AG04449 (cell line): ENCODE measurements around the gene STARD7.

Source experiments
- CTCF ChIA-PET: fragments of 350-600 bp; formaldehyde crosslinking; extraction: SDS; loops from one replicate; lab custom pipeline; 2021; ENCODE audit warnings: antibody characterized with exemption; lab: Yijun Ruan, JAX
- POLR2A ChIA-PET: fragments of 400-600, 350-600 bp; formaldehyde crosslinking; extraction: SDS; loops from one replicate; lab custom pipeline; 2020; ENCODE audit warnings: antibody characterized with exemption, inconsistent platforms; lab: Yijun Ruan, JAX
- DNase-seq: peaks from one replicate; pipeline ENCODE4 v3.0.0-alpha.2; 2010; ENCODE audit warnings: low read depth, low spot score
- H3K4me3 ChIP-seq: 2 replicates; pipeline ENCODE4 v1.5.1; 2011; ENCODE audit warnings: low read depth, mild to moderate bottlenecking, control low read depth, low read length
- TF ChIP-seq, protein P1 (sequence below): IDR thresholded peaks from one replicate; pipeline ENCODE4 v1.5.1; 2011; ENCODE audit warnings: mild to moderate bottlenecking, moderate library complexity, low read length, control low read depth, inconsistent platforms; ENCODE audit not compliant: insufficient read depth; ENCODE audit errors: missing control alignments

The STARD7 gene

DNA sequence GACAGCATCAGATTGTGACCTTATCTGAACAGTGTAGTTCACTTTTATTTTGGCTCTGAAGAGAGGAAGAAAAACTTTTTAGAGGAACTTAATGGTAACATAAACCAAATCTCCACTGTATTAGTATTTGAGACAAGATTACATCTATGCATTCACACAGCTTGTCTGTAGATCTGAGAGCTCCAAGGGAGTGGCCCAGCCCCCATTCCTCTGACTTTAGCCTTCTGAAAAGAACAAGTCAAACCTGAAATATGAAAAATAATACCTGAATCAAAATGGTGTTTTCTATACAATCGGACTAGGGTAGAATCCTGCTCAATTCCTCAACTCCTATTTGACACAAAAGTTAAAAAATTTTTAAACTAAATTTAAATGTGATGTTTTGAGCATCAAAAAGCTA is 23.1 kb downstream of the STARD7 start:
- TF ChIP-seq, protein P1, sequence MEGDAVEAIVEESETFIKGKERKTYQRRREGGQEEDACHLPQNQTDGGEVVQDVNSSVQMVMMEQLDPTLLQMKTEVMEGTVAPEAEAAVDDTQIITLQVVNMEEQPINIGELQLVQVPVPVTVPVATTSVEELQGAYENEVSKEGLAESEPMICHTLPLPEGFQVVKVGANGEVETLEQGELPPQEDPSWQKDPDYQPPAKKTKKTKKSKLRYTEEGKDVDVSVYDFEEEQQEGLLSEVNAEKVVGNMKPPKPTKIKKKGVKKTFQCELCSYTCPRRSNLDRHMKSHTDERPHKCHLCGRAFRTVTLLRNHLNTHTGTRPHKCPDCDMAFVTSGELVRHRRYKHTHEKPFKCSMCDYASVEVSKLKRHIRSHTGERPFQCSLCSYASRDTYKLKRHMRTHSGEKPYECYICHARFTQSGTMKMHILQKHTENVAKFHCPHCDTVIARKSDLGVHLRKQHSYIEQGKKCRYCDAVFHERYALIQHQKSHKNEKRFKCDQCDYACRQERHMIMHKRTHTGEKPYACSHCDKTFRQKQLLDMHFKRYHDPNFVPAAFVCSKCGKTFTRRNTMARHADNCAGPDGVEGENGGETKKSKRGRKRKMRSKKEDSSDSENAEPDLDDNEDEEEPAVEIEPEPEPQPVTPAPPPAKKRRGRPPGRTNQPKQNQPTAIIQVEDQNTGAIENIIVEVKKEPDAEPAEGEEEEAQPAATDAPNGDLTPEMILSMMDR, result no peak
- POLR2A ChIA-PET, result no interaction called here

DNA sequence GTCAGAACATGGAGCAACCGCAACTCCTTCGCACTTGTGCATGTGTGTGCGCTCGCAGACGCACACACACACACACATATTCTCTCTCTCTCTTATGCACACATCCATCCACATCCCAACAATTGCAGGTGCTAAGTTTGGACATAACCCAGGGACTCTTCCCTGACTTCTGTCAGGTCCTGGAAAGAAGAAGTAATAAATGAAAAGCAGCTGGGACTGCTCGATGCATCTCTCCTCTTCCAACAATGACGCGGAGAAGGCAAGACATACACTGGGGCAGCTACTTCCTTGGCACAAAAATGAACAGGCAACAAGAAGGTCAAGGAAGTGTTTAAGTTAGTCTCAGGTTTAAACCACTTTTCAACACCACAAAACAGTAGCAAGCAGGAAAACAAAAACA is 23.6 kb downstream of the STARD7 start:
- POLR2A ChIA-PET, result no interaction called here
- no peak for DNase-seq
- no peak overlapping the region for H3K4me3 ChIP-seq
- CTCF ChIA-PET, result interaction anchor here (0.6 to 6.6 kb wide), 3 partner anchors 11 to 193 kb away, joined by 3 to 67 read pairs (median 3); partner anchors contain the start of gene ASTL
- TF ChIP-seq, protein P1, result no peak

More for the DNA sequence above, 23.1 kb downstream of the STARD7 start:
- DNase-seq, result no peak
- no peak overlapping the region for H3K4me3 ChIP-seq
- CTCF ChIA-PET, result interaction anchor here (1.4 to 6.6 kb wide), 2 partner anchors 11 to 47 kb away, joined by 3 to 67 read pairs; partner anchors contain the start of gene ASTL

DNA sequence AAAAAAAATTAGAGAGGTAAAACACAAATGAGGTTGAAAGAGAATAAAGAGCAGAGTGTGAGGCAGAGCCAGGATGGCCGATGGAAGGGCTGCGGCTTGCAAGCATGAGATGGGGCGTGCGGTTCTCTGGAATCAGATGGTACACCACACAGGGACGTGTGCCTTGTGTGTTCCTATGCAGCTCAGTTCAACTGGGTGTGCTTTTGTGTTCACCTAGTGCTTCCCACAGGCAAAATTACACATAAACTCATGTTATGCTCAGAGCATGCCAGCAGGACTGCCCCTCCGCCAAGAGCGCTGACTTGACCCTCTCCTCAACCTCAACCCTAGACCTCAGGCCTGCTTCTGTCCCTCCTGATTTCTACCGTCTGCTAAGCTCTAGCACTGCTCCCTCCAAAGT is 24.4 kb downstream of the STARD7 start:
- CTCF ChIA-PET, result interaction anchor here (6.6 kb wide), 1 partner anchor 10 kb away, joined by 67 read pairs; no protein-coding TSS in a partner anchor
- POLR2A ChIA-PET, result no interaction called here
- TF ChIP-seq, protein P1, result no peak
- no peak overlapping the region for H3K4me3 ChIP-seq
- no peak for DNase-seq

DNA sequence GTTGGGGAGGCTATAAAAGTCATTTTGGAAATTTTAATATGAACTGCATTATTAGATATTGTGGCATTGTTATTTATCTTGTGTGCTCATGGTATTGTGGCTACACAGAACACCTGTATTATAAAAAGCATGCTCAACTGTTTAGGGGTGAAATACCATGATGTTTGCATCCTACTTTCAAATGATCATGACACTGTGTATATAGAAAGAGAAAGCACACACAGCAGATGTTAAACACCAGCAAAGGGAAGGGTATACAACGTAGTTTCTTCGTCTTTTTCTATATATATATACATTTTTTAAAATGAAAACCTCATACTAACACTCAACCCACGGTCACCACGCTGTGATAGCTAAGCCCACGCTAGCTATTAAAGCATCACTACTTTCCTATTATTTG is 27.1 kb downstream of the STARD7 start:
- ChIA-PET CTCF (no interaction called here), POLR2A (interaction anchor here (1.1 kb wide), 1 partner anchor 27 kb away, joined by 3 read pairs; the partner anchor contains the start of gene STARD7)
- TF ChIP-seq, protein P1, result no peak
- no peak overlapping the region for H3K4me3 ChIP-seq
- DNase-seq, result no peak

DNA sequence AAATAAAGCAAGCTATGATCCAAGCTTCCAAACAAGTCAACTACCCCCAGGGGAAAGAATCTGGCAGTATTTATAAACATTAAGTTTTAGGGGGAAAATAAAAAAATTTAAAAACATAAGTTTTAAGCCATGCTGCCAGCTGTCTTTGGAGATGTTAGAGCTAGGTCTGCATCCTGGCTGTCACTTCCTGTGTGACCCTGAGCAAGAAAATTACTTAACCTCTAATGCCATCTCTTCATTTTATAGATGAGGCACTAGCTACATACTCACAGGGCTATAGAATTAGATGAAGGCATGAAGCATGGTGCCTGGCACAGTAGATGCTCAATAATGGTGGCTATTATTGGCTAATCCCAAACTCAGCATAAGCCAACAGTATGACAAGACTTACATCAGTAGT is 28.1 kb downstream of the STARD7 start:
- POLR2A ChIA-PET, result no interaction called here
- CTCF ChIA-PET, result interaction anchor here (0.9 to 1.2 kb wide), 4 partner anchors 16 to 188 kb away, joined by 3 to 4 read pairs (median 4); no protein-coding TSS in a partner anchor
- no peak overlapping the region for H3K4me3 ChIP-seq
- no peak for DNase-seq
- TF ChIP-seq, protein P1, result no peak

DNA sequence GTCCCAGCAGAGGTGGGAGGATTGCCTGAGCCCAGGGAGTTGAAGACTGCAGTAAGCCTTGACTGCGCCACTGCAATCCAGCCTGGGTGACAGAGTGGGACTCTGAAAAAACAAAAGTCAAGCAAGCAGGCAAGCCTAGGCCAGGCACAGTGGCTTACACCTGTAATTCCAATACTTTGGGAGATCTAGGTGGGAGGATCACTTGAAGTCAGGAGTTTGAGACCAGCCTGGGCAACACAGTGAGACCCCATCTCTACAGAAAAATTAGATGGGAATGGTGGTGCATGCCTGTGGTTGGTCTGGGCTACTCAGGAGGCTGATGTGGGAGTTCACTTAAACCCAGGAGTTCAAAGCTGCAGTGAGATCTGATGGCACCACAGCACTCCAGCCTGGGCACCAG is 28.6 kb downstream of the STARD7 start:
- DNase-seq, result no peak
- ChIA-PET POLR2A (no interaction called here), CTCF (interaction anchor here (0.9 to 1.2 kb wide), 4 partner anchors 16 to 187 kb away, joined by 3 to 4 read pairs (median 4); no protein-coding TSS in a partner anchor)
- TF ChIP-seq, protein P1, result no peak
- H3K4me3 ChIP-seq, result no peak overlapping the region
